K562 (cell line): ENCODE measurements around the gene ATP9A. TPM values are rescaled to one million over a fixed set of nuclear protein-coding genes. Genes with fewer than 3 reads are reported as not detected.

Source experiments
- ATAC-seq: fragments of 200-7000 bp; cut with Tn5 transposase; 3 replicates; pipeline ENCODE4 v1.9.1; 2020; ENCODE audit warnings: moderate library complexity
- BruUV-seq: library from RNA; stranded (reverse); fragments of 400-500 nt; replicated peaks from 2 replicates; lab custom pipeline; 2021; lab: Mats Ljungman, UMichigan
- CTCF ChIA-PET: fragments of 300-600 bp; formaldehyde crosslinking; extraction: SDS; loops from one replicate; lab custom pipeline; 2021; ENCODE audit warnings: low intra/inter-chr PET ratio; lab: Yijun Ruan, JAX
- POLR2A ChIA-PET: fragments of 300-600, 350-650 bp; sonication (Branson Sonifier 250); formaldehyde crosslinking; extraction: SDS; loops from one replicate; lab custom pipeline; 2021; ENCODE audit warnings: antibody characterized with exemption, inconsistent platforms; lab: Yijun Ruan, JAX
- DNase-seq, 4 experiments: peaks; one replicate each; pipeline versions ENCODE4 v3.0.0 to v3.0.0-alpha.2; 2011 to 2018; ENCODE audit warnings: low spot score in 3 of 4, mixed read lengths in 3 of 4; ENCODE audit errors: extremely low read depth in 1 of 4
- FAIRE-seq: peaks from 2 replicates; lab custom pipeline; 2011; peaks lifted over from hg19 to GRCh38; lab: Jason Lieb, UNC
- H2AFZ ChIP-seq: 2 replicates; pipeline ENCODE4 v1.6.0; 2011; ENCODE audit warnings: low read depth, low read length, control low read depth, inconsistent platforms
- H3K27ac ChIP-seq: fragments of 200-600 bp; 3 replicates; pipeline ENCODE4 v1.8.0; 2011; ENCODE audit warnings: low read depth, mild to moderate bottlenecking, control low read depth, inconsistent platforms, low read length, moderate library complexity, mixed read lengths; ENCODE audit errors: extremely low read depth
- H3K27me3 ChIP-seq, 2 experiments: fragments of 300-600 bp in 1 of 2; 2 replicates in 1 of 2; 3 replicates in 1 of 2; pipeline versions ENCODE4 v1.6.0 to v1.8.0; 2011; ENCODE audit warnings: inconsistent platforms in 2 of 2, low read length in 2 of 2, mild to moderate bottlenecking in 1 of 2, mixed read lengths in 1 of 2, moderate library complexity in 1 of 2; ENCODE audit not compliant: control insufficient read depth in 2 of 2, insufficient read depth in 2 of 2
- H3K36me3 ChIP-seq: fragments of 300-600 bp; 3 replicates; pipeline ENCODE4 v1.8.0; 2011; ENCODE audit warnings: mild to moderate bottlenecking, low read length, inconsistent platforms; ENCODE audit not compliant: control insufficient read depth, insufficient read depth
- H3K4me1 ChIP-seq, 2 experiments: fragments of 200-600 bp in 1 of 2; replicated peaks in 1 of 2; 2 replicates in 1 of 2; 3 replicates in 1 of 2; pipeline versions ENCODE4 v1.5.1 to v1.8.0; 2011; ENCODE audit warnings: inconsistent platforms in 2 of 2, low read length in 2 of 2, mild to moderate bottlenecking in 1 of 2, mixed read lengths in 1 of 2, moderate library complexity in 1 of 2; ENCODE audit not compliant: control insufficient read depth in 2 of 2, insufficient read depth in 2 of 2
- H3K4me2 ChIP-seq: 2 replicates; pipeline ENCODE4 v1.6.1; 2011; ENCODE audit warnings: low read length, control low read depth, inconsistent platforms, mixed read lengths; ENCODE audit not compliant: insufficient read depth
- H3K4me3 ChIP-seq: fragments of 200-600 bp; sonication (generic), shearing (Covaris generic); 2 replicates; pipeline ENCODE4 v1.5.1; 2016; ENCODE audit warnings: control low read depth, inconsistent platforms
- H3K79me2 ChIP-seq: fragments of 200-600 bp; 3 replicates; pipeline ENCODE4 v1.8.0; 2011; ENCODE audit warnings: low read length, inconsistent platforms; ENCODE audit not compliant: control insufficient read depth, insufficient read depth
- H3K9ac ChIP-seq, 2 experiments: 2 replicates each; pipeline versions ENCODE4 v1.6.0 to v1.6.1; 2011; ENCODE audit warnings: low read depth in 2 of 2, low read length in 2 of 2, control low read depth in 1 of 2, inconsistent platforms in 1 of 2, mild to moderate bottlenecking in 1 of 2, mixed read lengths in 1 of 2; ENCODE audit not compliant: insufficient read depth in 1 of 2
- H3K9me1 ChIP-seq: one replicate; pipeline ENCODE4 v1.6.0; 2011; ENCODE audit warnings: inconsistent platforms, mild to moderate bottlenecking, low read length, moderate library complexity; ENCODE audit not compliant: control insufficient read depth, insufficient read depth
- H3K9me3 ChIP-seq: replicated peaks from 2 replicates; pipeline ENCODE4 v1.5.1; 2011; ENCODE audit warnings: low read depth, low read length, inconsistent platforms; ENCODE audit not compliant: control insufficient read depth, insufficient read depth
- H4K20me1 ChIP-seq: replicated peaks from 2 replicates; pipeline ENCODE4 v1.6.1; 2011; ENCODE audit warnings: low read length, inconsistent platforms, mixed read lengths; ENCODE audit not compliant: control insufficient read depth, insufficient read depth
- CREB1 ChIP-seq, 2 experiments: sonication (generic) in 1 of 2; formaldehyde crosslinking in 1 of 2; IDR thresholded peaks; 2 replicates each; pipeline versions ENCODE4 v1.6.1 to v1.8.0; 2012 to 2022; ENCODE audit warnings: inconsistent platforms in 1 of 2, mild to moderate bottlenecking in 1 of 2, missing genetic modification reagents in 1 of 2, moderate library complexity in 1 of 2
- DIDO1 ChIP-seq: fragments of 450-650 bp; IDR thresholded peaks from 2 replicates; pipeline ENCODE4 v1.6.1; 2016; ENCODE audit warnings: low read depth, missing biosample characterization, missing genetic modification characterization
- GTF2B ChIP-seq: IDR thresholded peaks from 2 replicates; pipeline ENCODE4 v1.6.1; 2011; ENCODE audit not compliant: insufficient read length; ENCODE audit errors: extremely low read depth
- NFE2 ChIP-seq: IDR thresholded peaks from 2 replicates; pipeline ENCODE4 v1.6.1; 2014; ENCODE audit warnings: antibody characterized with exemption, low read depth
- PREB ChIP-seq: sonication (generic); formaldehyde crosslinking; IDR thresholded peaks from 2 replicates; pipeline ENCODE4 v1.8.1; 2023; ENCODE audit warnings: mild to moderate bottlenecking, missing genetic modification reagents
- SIX5 ChIP-seq, 2 experiments: IDR thresholded peaks; 2 replicates each; pipeline ENCODE4 v1.6.1; 2011; ENCODE audit warnings: low read length in 2 of 2, borderline replicate concordance in 1 of 2, low read depth in 1 of 2, mild to moderate bottlenecking in 1 of 2, moderate library complexity in 1 of 2; ENCODE audit not compliant: insufficient read depth in 1 of 2
- TEAD2 ChIP-seq: fragments of 450-650 bp; IDR thresholded peaks from 2 replicates; pipeline ENCODE4 v1.6.1; 2016; ENCODE audit warnings: missing genetic modification characterization, control low read depth, missing compliant biosample characterization
- WGBS: fragments of 100-300 bp; shearing (Covaris generic); methylation state at CpG from one replicate; pipeline ENCODE4 v1.1.6; 2016; ENCODE audit warnings: low coverage, mixed read lengths; ENCODE audit not compliant: insufficient coverage; ENCODE audit errors: missing lambda C conversion rate; 5-methylcytosine and 5-hydroxymethylcytosine counted together
- in situ Hi-C: fragments of 300-500 bp; cut with MboI; formaldehyde crosslinking; loops from 4 replicates; pipeline ENCODE4 v1.15.0; 2018; ENCODE audit warnings: inconsistent platforms, mixed read lengths
- intact Hi-C: fragments of 100-400 bp; cut with micrococcal nuclease; formaldehyde crosslinking; loops from 2 replicates; pipeline ENCODE4 v1.14.2; 2022
- polyA plus RNA-seq, 8 experiments: library from polyadenylated mRNA; depleted of rRNA in 4 of 8; stranded (reverse) in 5 of 8; unstranded in 3 of 8; fragments of >200 nt; fragmentation: Nextera tagmentation in 2 of 8; fragmentation: Illumina TruSeq in 1 of 8; extraction: Ambion mirVana in 2 of 8; extraction: Trizol in 1 of 8; gene quantifications; 2 replicates each; pipeline versions ENCODE4 v1.2.1 to v1.2.3, GENCODE V29; 2011 to 2014; ENCODE audit warnings: inconsistent platforms in 1 of 8, missing spikeins in 1 of 8
- total RNA-seq, 7 experiments: library from RNA; depleted of rRNA in 6 of 7; stranded (reverse); fragments of >200 nt in 6 of 7; fragmentation: Illumina TruSeq in 2 of 7; extraction: Trizol in 2 of 7; gene quantifications; 2 replicates each; pipeline versions ENCODE4 v1.2.1 to v1.2.3, GENCODE V29; 2011 to 2021; ENCODE audit warnings: low replicate concordance in 1 of 7
- TF ChIP-seq, protein P1 (sequence below): fragments of 200-600 bp; sonication (generic); IDR thresholded peaks from one replicate; pipeline ENCODE4 v1.6.1; 2012; ENCODE audit warnings: mild to moderate bottlenecking, low read depth, low read length, inconsistent platforms

Gene ATP9A
- total and polyA plus RNA-seq, 9 of the 15 experiments (the other 6 are each of a cell fraction or from before 2014, with no cell fraction given), result 0.18 to 0.62 (median 0.29) TPM

DNA sequence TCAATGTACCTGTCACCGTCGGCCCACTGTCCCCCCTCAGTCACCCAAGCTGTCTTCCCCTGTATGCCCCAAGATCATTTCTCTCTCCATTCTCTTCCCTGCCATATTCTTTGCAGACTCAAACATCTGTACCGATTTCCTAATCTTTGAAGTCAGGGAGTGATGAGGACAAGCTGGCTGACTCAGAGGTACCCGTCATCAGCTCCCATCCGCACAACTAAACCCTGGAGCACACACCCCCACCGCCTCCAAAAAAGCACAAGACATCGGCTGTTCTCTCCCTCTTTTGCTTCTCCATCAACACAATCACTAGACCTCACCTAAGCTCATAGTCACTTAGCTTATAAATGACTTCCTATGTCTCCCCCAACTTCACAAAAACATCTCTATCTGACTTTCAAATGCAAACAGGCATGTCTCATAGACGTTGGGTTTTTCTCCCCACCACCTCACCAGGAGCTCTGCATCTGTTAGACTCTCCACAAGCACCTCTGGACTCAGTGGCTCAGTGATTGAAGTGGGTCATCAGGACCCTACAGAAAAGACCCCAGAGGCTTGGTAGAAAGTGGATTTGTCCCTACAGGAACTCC lies 214.2 kb downstream of the ATP9A start:
- H3K79me2 ChIP-seq, result no peaks in the 10 kb centered on the region
- H3K4me1 ChIP-seq, result peaks cover 0 to 2% of the 10 kb centered on the region in 2 experiments; a peak in 1 of 5 replicates
- ATAC-seq (no peak), DNase-seq (no peak), FAIRE-seq (no peak)
- intact Hi-C loops, result no loop called here
- H3K9me1 ChIP-seq, result no peaks in the 10 kb centered on the region
- CTCF ChIA-PET, result no interaction called here
- no peak overlapping the region for H3K4me3 ChIP-seq
- H3K27ac ChIP-seq, result no peak overlapping the region
- no peaks in the 10 kb centered on the region for H4K20me1 ChIP-seq
- POLR2A ChIA-PET, result interaction anchor here (1.0 to 2.4 kb wide), 3 partner anchors 9 to 246 kb away, joined by 3 to 11 read pairs (median 3); no protein-coding TSS in a partner anchor
- H3K9me3 ChIP-seq, result no peaks in the 10 kb centered on the region
- H2AFZ ChIP-seq, result peak overlapping the region; percentile 11; the same call in 1 of the 2 replicates
- peaks cover 3 to 7% of the 10 kb centered on the region in 2 experiments; a peak in 3 of 5 replicates for H3K27me3 ChIP-seq
- H3K36me3 ChIP-seq, result no peaks in the 10 kb centered on the region
- no peak overlapping the region for H3K4me2 ChIP-seq
- BruUV-seq, result no TSS peak
- no peak overlapping the region for H3K9ac ChIP-seq
- in situ Hi-C loops, result no loop called here
- WGBS, result 7% methylated on average over 6 of the region's 8 CpGs
- TF ChIP-seq PREB (CRISPR knock-in tag), result no peak
- no peak for TF ChIP-seq SIX5 (IDR thresholded peaks at IDR 0.05; ENCODE audit: borderline replicate concordance in 1 of 2, insufficient read depth in 1 of 2, low read depth in 1 of 2, low read length in 2 of 2)
- TF ChIP-seq, protein P1, sequence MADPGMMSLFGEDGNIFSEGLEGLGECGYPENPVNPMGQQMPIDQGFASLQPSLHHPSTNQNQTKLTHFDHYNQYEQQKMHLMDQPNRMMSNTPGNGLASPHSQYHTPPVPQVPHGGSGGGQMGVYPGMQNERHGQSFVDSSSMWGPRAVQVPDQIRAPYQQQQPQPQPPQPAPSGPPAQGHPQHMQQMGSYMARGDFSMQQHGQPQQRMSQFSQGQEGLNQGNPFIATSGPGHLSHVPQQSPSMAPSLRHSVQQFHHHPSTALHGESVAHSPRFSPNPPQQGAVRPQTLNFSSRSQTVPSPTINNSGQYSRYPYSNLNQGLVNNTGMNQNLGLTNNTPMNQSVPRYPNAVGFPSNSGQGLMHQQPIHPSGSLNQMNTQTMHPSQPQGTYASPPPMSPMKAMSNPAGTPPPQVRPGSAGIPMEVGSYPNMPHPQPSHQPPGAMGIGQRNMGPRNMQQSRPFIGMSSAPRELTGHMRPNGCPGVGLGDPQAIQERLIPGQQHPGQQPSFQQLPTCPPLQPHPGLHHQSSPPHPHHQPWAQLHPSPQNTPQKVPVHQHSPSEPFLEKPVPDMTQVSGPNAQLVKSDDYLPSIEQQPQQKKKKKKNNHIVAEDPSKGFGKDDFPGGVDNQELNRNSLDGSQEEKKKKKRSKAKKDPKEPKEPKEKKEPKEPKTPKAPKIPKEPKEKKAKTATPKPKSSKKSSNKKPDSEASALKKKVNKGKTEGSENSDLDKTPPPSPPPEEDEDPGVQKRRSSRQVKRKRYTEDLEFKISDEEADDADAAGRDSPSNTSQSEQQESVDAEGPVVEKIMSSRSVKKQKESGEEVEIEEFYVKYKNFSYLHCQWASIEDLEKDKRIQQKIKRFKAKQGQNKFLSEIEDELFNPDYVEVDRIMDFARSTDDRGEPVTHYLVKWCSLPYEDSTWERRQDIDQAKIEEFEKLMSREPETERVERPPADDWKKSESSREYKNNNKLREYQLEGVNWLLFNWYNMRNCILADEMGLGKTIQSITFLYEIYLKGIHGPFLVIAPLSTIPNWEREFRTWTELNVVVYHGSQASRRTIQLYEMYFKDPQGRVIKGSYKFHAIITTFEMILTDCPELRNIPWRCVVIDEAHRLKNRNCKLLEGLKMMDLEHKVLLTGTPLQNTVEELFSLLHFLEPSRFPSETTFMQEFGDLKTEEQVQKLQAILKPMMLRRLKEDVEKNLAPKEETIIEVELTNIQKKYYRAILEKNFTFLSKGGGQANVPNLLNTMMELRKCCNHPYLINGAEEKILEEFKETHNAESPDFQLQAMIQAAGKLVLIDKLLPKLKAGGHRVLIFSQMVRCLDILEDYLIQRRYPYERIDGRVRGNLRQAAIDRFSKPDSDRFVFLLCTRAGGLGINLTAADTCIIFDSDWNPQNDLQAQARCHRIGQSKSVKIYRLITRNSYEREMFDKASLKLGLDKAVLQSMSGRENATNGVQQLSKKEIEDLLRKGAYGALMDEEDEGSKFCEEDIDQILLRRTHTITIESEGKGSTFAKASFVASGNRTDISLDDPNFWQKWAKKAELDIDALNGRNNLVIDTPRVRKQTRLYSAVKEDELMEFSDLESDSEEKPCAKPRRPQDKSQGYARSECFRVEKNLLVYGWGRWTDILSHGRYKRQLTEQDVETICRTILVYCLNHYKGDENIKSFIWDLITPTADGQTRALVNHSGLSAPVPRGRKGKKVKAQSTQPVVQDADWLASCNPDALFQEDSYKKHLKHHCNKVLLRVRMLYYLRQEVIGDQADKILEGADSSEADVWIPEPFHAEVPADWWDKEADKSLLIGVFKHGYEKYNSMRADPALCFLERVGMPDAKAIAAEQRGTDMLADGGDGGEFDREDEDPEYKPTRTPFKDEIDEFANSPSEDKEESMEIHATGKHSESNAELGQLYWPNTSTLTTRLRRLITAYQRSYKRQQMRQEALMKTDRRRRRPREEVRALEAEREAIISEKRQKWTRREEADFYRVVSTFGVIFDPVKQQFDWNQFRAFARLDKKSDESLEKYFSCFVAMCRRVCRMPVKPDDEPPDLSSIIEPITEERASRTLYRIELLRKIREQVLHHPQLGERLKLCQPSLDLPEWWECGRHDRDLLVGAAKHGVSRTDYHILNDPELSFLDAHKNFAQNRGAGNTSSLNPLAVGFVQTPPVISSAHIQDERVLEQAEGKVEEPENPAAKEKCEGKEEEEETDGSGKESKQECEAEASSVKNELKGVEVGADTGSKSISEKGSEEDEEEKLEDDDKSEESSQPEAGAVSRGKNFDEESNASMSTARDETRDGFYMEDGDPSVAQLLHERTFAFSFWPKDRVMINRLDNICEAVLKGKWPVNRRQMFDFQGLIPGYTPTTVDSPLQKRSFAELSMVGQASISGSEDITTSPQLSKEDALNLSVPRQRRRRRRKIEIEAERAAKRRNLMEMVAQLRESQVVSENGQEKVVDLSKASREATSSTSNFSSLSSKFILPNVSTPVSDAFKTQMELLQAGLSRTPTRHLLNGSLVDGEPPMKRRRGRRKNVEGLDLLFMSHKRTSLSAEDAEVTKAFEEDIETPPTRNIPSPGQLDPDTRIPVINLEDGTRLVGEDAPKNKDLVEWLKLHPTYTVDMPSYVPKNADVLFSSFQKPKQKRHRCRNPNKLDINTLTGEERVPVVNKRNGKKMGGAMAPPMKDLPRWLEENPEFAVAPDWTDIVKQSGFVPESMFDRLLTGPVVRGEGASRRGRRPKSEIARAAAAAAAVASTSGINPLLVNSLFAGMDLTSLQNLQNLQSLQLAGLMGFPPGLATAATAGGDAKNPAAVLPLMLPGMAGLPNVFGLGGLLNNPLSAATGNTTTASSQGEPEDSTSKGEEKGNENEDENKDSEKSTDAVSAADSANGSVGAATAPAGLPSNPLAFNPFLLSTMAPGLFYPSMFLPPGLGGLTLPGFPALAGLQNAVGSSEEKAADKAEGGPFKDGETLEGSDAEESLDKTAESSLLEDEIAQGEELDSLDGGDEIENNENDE, result no peak
- TF ChIP-seq GTF2B, result no peak
- TF ChIP-seq CREB1 (IDR thresholded peaks at IDR 0.05), result no peak
- TF ChIP-seq CREB1 (CRISPR knock-in tag; IDR thresholded peaks at IDR 0.05), result no peak
- no peak for TF ChIP-seq TEAD2 (tag)
- no peak for TF ChIP-seq NFE2
- no peak for TF ChIP-seq DIDO1 (tag)
